CD4-positive, alpha-beta T cell (primary cell): ENCODE results near the gene BRIX1. TPM values are rescaled to one million over a fixed set of nuclear protein-coding genes. Genes with fewer than 3 reads are reported as not detected.

Experiments used
- ATAC-seq: fragments of 200-7000 bp; cut with Tn5 transposase; one replicate; pipeline ENCODE4 v1.10.0; 2022; ENCODE audit warnings: mild to moderate bottlenecking; ENCODE audit not compliant: poor library complexity
- CTCF ChIA-PET: fragments of 350-600 bp; sonication (Branson Sonifier 250); formaldehyde crosslinking; loops from one replicate; lab custom pipeline; 2021; ENCODE audit warnings: antibody characterized with exemption, inconsistent platforms; lab: Charles Lee
- POLR2A ChIA-PET: fragments of 350-600 bp; sonication (Branson Sonifier 250); formaldehyde crosslinking; loops from one replicate; lab custom pipeline; 2021; ENCODE audit warnings: antibody characterized with exemption, inconsistent platforms; lab: Charles Lee
- DNase-seq, 14 experiments: peaks; one replicate each; pipeline ENCODE4 v3.0.0-alpha.2; 2013 to 2020; ENCODE audit warnings: mixed read lengths in 2 of 14
- H3K27ac ChIP-seq, 2 donors: one replicate each; pipeline versions ENCODE4 v1.5.1 to v1.7.0; 2013; ENCODE audit warnings: low read length in 2 of 2, low read depth in 1 of 2, mild to moderate bottlenecking in 1 of 2
- H3K27me3 ChIP-seq, 2 experiments: 1 replicate in 1 of 2; 2 replicates in 1 of 2; pipeline versions ENCODE4 v1.6.1 to v1.7.0; 2013; ENCODE audit warnings: low read length in 2 of 2, control low read depth in 1 of 2, mild to moderate bottlenecking in 1 of 2, moderate library complexity in 1 of 2; ENCODE audit not compliant: insufficient read depth in 2 of 2, control insufficient read depth in 1 of 2
- H3K36me3 ChIP-seq: one replicate; pipeline ENCODE4 v1.6.1; 2013; ENCODE audit warnings: low read length, control low read depth; ENCODE audit not compliant: insufficient read depth
- H3K4me1 ChIP-seq: one replicate; pipeline ENCODE4 v1.6.1; 2013; ENCODE audit warnings: low read length, control low read depth; ENCODE audit not compliant: insufficient read depth
- H3K4me3 ChIP-seq: one replicate; pipeline ENCODE4 v1.5.1; 2013; ENCODE audit warnings: mild to moderate bottlenecking, low read length, moderate library complexity
- H3K9me3 ChIP-seq, 2 experiments: 1 replicate in 1 of 2; 2 replicates in 1 of 2; pipeline versions ENCODE4 v1.6.1 to v1.7.0; 2013; ENCODE audit warnings: low read length in 2 of 2, mild to moderate bottlenecking in 2 of 2, control low read depth in 1 of 2, moderate library complexity in 1 of 2; ENCODE audit not compliant: control insufficient read depth in 1 of 2, insufficient read depth in 1 of 2
- H3K27ac Mint-ChIP-seq: one replicate; pipeline ENCODE4 v1.8.0; 2020; ENCODE audit warnings: mixed read lengths
- H3K27me3 Mint-ChIP-seq: one replicate; pipeline ENCODE4 v1.8.0; 2021; ENCODE audit warnings: mixed read lengths
- H3K36me3 Mint-ChIP-seq: one replicate; pipeline ENCODE4 v1.8.0; 2021; ENCODE audit warnings: low read depth, mixed read lengths
- H3K4me1 Mint-ChIP-seq: one replicate; pipeline ENCODE4 v1.8.0; 2021; ENCODE audit warnings: low read depth, mixed read lengths
- H3K4me3 Mint-ChIP-seq: one replicate; pipeline ENCODE4 v1.8.0; 2020; ENCODE audit warnings: mild to moderate bottlenecking, mixed read lengths
- H3K9me3 Mint-ChIP-seq: one replicate; pipeline ENCODE4 v1.8.0; 2020; ENCODE audit warnings: mixed read lengths
- intact Hi-C, 2 experiments: fragments of 100-400 bp; cut with DNase I in 1 of 2; cut with micrococcal nuclease in 1 of 2; formaldehyde crosslinking; loops; one replicate each; pipeline versions ENCODE4 v1.15.1 to v1.9.0; 2023 to 2025; cut with DNase I, micrococcal nuclease
- total RNA-seq, 174 experiments: library from RNA in 2 of 174; stranded (reverse) in 2 of 174; gene quantifications; one replicate each; pipeline ENCODE4 v1.2.3 and lab custom pipeline; 2021 to 2026
- TF ChIP-seq, protein P1 (sequence below): fragments of 200-600 bp; IDR thresholded peaks from one replicate; pipeline ENCODE4 v1.8.0; 2022; ENCODE audit warnings: antibody characterized with exemption, mild to moderate bottlenecking

The BRIX1 gene
- total RNA-seq, 2 experiments from 2014 or later: 29.7 to 30.2 TPM

DNA sequence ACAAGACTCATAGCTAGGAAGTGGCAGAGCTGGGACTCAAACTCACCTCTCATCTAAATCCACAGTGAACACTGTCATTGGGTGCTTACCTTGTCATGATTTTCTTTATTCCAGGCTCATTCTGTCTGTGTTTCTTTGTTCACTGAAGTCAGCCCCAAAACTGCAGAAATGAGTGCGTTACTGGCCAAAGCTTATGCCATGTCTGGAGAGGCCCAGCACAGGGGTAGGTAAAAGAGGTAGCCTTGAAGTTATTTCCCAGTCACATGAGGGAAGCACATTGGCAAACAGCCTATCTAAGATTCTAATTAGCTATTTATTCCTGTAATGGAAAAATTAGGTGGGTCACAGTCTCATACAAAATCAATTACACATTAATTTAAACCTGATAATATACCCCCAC lies 46.7 kb upstream of the BRIX1 start:
- intact Hi-C loops: no loop called here
- ATAC-seq (no peak), DNase-seq (no peak)
- no peak overlapping the region for H3K4me3 Mint-ChIP-seq
- peaks cover 4% of the 10 kb centered on the region for H3K27me3 Mint-ChIP-seq
- H3K27ac Mint-ChIP-seq: no peak overlapping the region
- no peaks in the 10 kb centered on the region for H3K27me3 ChIP-seq
- no peaks in the 10 kb centered on the region for H3K36me3 Mint-ChIP-seq
- no peaks in the 10 kb centered on the region for H3K9me3 ChIP-seq
- no peaks in the 10 kb centered on the region for H3K9me3 Mint-ChIP-seq
- TF ChIP-seq, protein P1, sequence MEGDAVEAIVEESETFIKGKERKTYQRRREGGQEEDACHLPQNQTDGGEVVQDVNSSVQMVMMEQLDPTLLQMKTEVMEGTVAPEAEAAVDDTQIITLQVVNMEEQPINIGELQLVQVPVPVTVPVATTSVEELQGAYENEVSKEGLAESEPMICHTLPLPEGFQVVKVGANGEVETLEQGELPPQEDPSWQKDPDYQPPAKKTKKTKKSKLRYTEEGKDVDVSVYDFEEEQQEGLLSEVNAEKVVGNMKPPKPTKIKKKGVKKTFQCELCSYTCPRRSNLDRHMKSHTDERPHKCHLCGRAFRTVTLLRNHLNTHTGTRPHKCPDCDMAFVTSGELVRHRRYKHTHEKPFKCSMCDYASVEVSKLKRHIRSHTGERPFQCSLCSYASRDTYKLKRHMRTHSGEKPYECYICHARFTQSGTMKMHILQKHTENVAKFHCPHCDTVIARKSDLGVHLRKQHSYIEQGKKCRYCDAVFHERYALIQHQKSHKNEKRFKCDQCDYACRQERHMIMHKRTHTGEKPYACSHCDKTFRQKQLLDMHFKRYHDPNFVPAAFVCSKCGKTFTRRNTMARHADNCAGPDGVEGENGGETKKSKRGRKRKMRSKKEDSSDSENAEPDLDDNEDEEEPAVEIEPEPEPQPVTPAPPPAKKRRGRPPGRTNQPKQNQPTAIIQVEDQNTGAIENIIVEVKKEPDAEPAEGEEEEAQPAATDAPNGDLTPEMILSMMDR: no peak
- CTCF ChIA-PET: no interaction called here
- no peak overlapping the region for H3K27ac ChIP-seq
- no peaks in the 10 kb centered on the region for H3K4me1 Mint-ChIP-seq
- H3K36me3 ChIP-seq: no peaks in the 10 kb centered on the region
- H3K4me1 ChIP-seq: no peaks in the 10 kb centered on the region
- POLR2A ChIA-PET: no interaction called here
- H3K4me3 ChIP-seq: no peak overlapping the region

DNA sequence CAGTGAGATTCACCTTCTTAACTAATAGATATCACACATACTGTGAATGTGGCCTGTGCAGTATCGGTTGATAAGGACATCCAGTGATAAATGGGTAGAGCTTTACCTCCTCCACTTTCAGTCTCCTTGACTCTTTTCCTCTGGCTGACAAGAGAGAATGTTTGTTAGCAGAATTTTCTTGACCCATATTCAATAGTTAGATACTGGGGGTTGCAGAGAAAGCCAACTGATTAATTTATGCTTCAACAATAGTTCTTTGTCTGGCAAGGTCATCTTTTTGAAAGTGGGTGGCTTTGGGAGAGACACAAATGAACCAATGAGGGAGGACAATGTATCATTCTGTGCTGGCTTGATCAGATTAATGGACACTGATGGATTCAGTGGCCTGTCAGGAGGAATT lies 46.3 kb upstream of the BRIX1 start:
- Mint-ChIP-seq H3K9me3 (no peaks in the 10 kb centered on the region), H3K27ac (no peak overlapping the region), H3K4me3 (no peak overlapping the region), H3K27me3 (peaks cover 4% of the 10 kb centered on the region), H3K36me3 (no peaks in the 10 kb centered on the region), H3K4me1 (no peaks in the 10 kb centered on the region)
- ChIA-PET CTCF (no interaction called here), POLR2A (no interaction called here)
- no peaks in the 10 kb centered on the region for H3K36me3 ChIP-seq
- ATAC-seq (no peak), DNase-seq (no peak)
- no peak overlapping the region for H3K4me3 ChIP-seq
- intact Hi-C loops: no loop called here
- no peak overlapping the region for H3K27ac ChIP-seq
- H3K4me1 ChIP-seq: no peaks in the 10 kb centered on the region
- TF ChIP-seq, protein P1: no peak
- H3K9me3 ChIP-seq: no peaks in the 10 kb centered on the region
- no peaks in the 10 kb centered on the region for H3K27me3 ChIP-seq

DNA sequence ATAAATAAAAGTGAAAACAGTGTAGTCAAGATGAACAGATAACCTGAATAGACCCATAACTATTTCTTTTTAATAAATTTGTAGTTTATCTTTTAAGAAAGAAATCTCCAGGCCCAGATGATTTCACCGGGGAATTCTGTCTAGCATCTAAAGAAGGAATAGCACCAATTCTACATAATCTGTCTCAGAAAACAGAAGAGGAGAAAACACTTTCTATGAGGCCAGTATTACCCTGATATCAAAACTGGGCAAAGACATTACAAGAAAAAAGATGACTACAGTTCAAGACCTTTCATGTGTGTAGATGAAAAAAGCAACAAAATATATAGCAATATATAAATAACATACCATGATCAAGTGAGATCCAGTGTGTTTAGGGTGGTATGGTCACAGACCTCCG lies 45.1 kb upstream of the BRIX1 start:
- Histone ChIP-seq H3K4me1 (no peaks in the 10 kb centered on the region), H3K9me3 (no peaks in the 10 kb centered on the region), H3K27ac (no peak overlapping the region), H3K4me3 (no peak overlapping the region), H3K27me3 (no peaks in the 10 kb centered on the region), H3K36me3 (no peaks in the 10 kb centered on the region)
- Mint-ChIP-seq H3K4me1 (no peaks in the 10 kb centered on the region), H3K27ac (no peak overlapping the region), H3K4me3 (no peak overlapping the region), H3K9me3 (peaks cover under 1% of the 10 kb centered on the region), H3K27me3 (peaks cover 5% of the 10 kb centered on the region), H3K36me3 (no peaks in the 10 kb centered on the region)
- DNase-seq: no peak
- intact Hi-C loops: no loop called here
- TF ChIP-seq, protein P1: no peak
- ChIA-PET POLR2A (no interaction called here), CTCF (no interaction called here)
- ATAC-seq: no peak
